GM18873 (cell line): Measurements from ENCODE around the gene PRDM4.
"Not testable (repeated sequence)": the region's sequence is repeated elsewhere in the genome, so short reads cannot be mapped to it uniquely, and the experiment has no call there.

ENCODE experiments used
- ATAC-seq: cut with Tn5 transposase; IDR thresholded peaks from one replicate; pipeline ENCODE4 v1.9.1; 2021; ENCODE audit warnings: mild to moderate bottlenecking, moderate library complexity, moderate number of reproducible peaks; ENCODE audit not compliant: unreplicated experiment, low FRiP score

Gene PRDM4

GRCh38 chr12:107704041-107704440, 56.9 kb downstream of the PRDM4 start:
- ATAC-seq = no peak

DNA sequence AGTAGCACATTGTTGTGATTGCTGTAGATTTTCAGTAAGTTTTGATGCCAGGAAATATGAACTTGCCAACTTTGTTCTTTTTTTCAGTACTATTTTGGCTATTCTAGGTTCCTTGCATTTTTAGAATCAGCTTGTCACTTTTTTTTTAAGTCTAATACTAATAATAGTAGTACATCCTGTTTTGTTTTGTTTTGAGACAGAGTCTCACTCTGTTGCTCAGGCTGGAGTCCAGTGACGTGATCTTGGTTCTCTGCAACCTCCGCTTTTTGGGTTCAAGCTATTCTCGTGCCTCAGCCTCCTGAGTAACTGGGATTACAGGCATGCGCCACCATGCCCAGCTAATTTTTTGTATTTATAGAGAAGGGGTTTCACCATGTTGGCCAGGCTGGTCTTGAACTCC, 58.8 kb downstream of the PRDM4 start:
- no peak for ATAC-seq

DNA sequence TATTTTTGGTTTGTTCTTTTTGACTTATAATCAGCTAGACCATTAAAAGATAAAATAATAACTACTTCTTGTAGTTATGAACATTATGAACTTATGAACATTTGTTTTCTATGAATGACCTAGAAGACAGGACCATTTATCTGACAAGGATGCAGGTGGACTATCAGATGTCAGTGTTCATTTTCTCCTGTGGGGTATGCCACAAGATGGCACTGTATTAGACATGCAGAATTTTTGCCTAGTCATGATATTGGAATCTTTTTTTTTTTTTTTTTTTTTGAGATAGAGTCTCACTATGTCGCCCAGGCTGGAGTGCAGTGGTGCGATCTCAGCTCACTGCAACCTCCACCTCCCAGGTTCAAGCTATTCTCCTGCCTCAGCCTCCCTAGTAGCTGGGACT, 65.2 kb downstream of the PRDM4 start:
- ATAC-seq = not testable (repeated sequence)

GRCh38 chr12:107685360-107686248, 75.3 kb downstream of the PRDM4 start, which contains the start of gene PWP1:
Gene PWP1, plus strand, starts transcription at chr12:107685799. Its CDS starts 101 bp downstream, at chr12:107685900.
- peak; percentile 65 for ATAC-seq

- no peak for ATAC-seq
Observed at GRCh38 chr12:107684990-107685359, 76.0 kb downstream of the PRDM4 start.

DNA sequence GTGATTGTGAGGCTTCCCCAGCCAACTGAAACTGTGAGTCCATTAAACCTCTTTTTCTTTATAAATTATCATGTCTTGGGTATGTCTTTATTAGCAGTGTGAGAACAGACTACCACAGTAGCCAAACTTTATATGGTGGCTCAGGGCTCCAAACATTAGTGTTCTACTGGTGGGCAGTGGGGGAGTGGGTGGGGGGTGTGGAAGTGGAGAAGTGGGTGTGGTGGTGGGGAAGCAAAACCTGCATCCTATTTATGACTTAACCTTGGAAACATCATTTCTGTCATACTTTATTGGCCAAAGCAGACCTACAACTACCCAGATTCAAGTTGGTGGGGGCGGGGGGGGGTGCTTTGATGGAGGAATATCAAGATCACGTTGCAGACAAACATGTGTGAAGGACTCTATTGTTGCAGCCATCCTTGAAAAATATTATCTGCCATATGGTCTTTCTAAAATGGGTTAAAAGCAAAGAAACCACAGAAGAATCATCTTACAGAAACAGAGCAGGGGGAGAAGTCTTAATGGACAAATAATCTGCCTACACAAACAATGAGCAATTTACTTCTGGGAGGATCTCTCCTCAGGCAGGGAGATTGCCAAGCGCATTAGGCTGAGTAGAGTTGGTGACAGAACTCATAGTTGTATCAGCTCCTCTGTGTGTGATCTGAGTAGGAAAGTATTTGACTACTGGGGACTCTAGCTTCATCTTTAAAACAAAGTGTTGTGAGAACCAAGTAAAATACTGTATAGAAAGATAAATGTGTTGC, 76.7 kb downstream of the PRDM4 start:
- ATAC-seq = no peak
